Stimulated activated CD8-positive, alpha-beta memory T cell treated with anti-CD3 and anti-CD28 coated beads, Interleukin-4, amount 100 ng/mL, for 24 hours (primary cell): ENCODE results near the gene BCAS3.
"Not testable (repeated sequence)": the region's sequence is repeated elsewhere in the genome, so short reads cannot be mapped to it uniquely, and the experiment has no call there.

Experiments used
- DNase-seq: peaks from one replicate; pipeline ENCODE4 v3.0.0-alpha.2; 2020; ENCODE audit warnings: low read depth

The BCAS3 gene

GRCh38 chr17:60747069-60747808 lies 69.6 kb downstream of the BCAS3 start:
- no peak for DNase-seq

- DNase-seq: no peak
Measured at GRCh38 chr17:60748204-60748603, 70.6 kb downstream of the BCAS3 start.

- DNase-seq: no peak
Measured at GRCh38 chr17:60749050-60749449, 71.4 kb downstream of the BCAS3 start.

GRCh38 chr17:60749708-60750107 lies 72.1 kb downstream of the BCAS3 start:
- no peak for DNase-seq

GRCh38 chr17:60750640-60751039 lies 73.0 kb downstream of the BCAS3 start:
- DNase-seq: no peak

- no peak for DNase-seq
Measured at GRCh38 chr17:60751884-60752283, 74.2 kb downstream of the BCAS3 start.

- no peak for DNase-seq
Measured at GRCh38 chr17:60752873-60753577, 75.4 kb downstream of the BCAS3 start.

- DNase-seq: no peak
Measured at GRCh38 chr17:60754057-60754604, 76.5 kb downstream of the BCAS3 start.

GRCh38 chr17:60756798-60757197 lies 79.1 kb downstream of the BCAS3 start:
- not testable (repeated sequence) for DNase-seq

- no peak for DNase-seq
Measured at GRCh38 chr17:60757437-60757836, 79.8 kb downstream of the BCAS3 start.

- DNase-seq: no peak
Measured at GRCh38 chr17:60759756-60760155, 82.1 kb downstream of the BCAS3 start.

GRCh38 chr17:60761301-60761700 lies 83.7 kb downstream of the BCAS3 start:
- not testable (repeated sequence) for DNase-seq

GRCh38 chr17:60766778-60767190 lies 89.1 kb downstream of the BCAS3 start:
- DNase-seq: no peak

- DNase-seq: no peak
Measured at GRCh38 chr17:60767744-60768308, 90.2 kb downstream of the BCAS3 start.

GRCh38 chr17:60769327-60769726 lies 91.7 kb downstream of the BCAS3 start:
- no peak for DNase-seq

GRCh38 chr17:60770946-60771422 lies 93.3 kb downstream of the BCAS3 start:
- DNase-seq: no peak

- DNase-seq: not testable (repeated sequence)
Measured at GRCh38 chr17:60771621-60772020, 94.0 kb downstream of the BCAS3 start.

GRCh38 chr17:60773552-60773951 lies 95.9 kb downstream of the BCAS3 start:
- no peak for DNase-seq

GRCh38 chr17:60781880-60782412 lies 104.3 kb downstream of the BCAS3 start:
- DNase-seq: no peak

- no peak for DNase-seq
Measured at GRCh38 chr17:60782742-60783141, 105.1 kb downstream of the BCAS3 start.

- DNase-seq: no peak
Measured at GRCh38 chr17:60790205-60790604, 112.6 kb downstream of the BCAS3 start.

GRCh38 chr17:60792250-60792898 lies 114.7 kb downstream of the BCAS3 start:
- no peak for DNase-seq
